ENCODE results near the gene NCBP2.

Gene NCBP2

DNA sequence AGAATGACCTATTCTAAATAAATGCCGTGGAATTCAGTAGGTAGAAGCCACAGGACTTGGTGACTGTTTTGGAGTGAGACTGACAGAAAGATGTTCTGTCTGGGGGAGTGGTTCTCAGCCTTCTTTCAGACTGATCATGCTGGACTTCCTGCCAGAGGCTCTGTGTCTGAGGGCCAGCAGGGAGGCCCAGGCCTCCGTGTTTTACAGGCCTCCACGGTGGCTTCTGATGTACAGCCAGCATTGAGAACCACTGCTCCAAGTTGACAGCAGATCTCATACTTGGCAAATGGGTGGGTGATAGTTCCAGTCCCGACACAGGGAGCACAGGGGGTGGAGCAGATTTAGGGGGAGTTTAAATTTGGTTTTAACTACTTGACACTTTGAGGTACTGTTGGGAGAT, 33.0 kb upstream of the NCBP2 start:
- H3K27me3 Mint-ChIP-seq: peaks cover 6 to 20% of the 10 kb centered on the region in 2 donors
- H3K9me3 Mint-ChIP-seq: no peaks in the 10 kb centered on the region
- ATAC-seq (replicated peaks) (no peak), DNase-seq (no peak)
- H3K27ac Mint-ChIP-seq: peak overlapping the region in 1 of 2 donors; percentile 38
- no peak overlapping the region for H3K4me3 Mint-ChIP-seq
- H3K4me1 Mint-ChIP-seq (ENCODE audit: low read depth in 2 of 2): peaks cover 0 to 3% of the 10 kb centered on the region in 2 donors
- H3K36me3 Mint-ChIP-seq (ENCODE audit: insufficient read depth): peaks cover 5% of the 10 kb centered on the region

DNA sequence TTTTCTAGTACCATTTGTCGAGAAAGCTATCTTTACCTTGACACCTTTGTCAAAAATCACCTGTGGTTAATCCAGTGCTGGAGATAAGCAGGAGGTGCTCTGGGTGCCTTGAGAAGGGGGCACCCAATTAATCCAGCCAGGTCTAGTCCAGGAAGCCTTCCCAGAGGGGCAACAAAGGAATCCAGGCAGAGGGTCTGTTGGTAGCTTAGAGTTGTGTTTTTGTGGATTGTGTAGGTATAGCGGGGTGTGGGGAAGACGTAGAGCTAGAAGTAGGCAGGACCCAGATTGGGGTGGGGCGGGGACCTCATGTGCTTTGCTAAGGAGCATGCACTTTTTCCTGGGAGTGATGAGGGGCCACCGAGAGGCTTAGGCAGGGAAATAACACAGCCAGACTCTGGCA, 32.3 kb upstream of the NCBP2 start:
- Mint-ChIP-seq H3K27me3 (peaks cover 6 to 18% of the 10 kb centered on the region in 2 donors), H3K9me3 (no peaks in the 10 kb centered on the region), H3K27ac (no peak overlapping the region), H3K36me3 (ENCODE audit: insufficient read depth) (peaks cover 6% of the 10 kb centered on the region), H3K4me3 (no peak overlapping the region), H3K4me1 (ENCODE audit: low read depth in 2 of 2) (peaks cover 3 to 7% of the 10 kb centered on the region in 2 donors)
- ATAC-seq (replicated peaks) (no peak), DNase-seq (no peak)

DNA sequence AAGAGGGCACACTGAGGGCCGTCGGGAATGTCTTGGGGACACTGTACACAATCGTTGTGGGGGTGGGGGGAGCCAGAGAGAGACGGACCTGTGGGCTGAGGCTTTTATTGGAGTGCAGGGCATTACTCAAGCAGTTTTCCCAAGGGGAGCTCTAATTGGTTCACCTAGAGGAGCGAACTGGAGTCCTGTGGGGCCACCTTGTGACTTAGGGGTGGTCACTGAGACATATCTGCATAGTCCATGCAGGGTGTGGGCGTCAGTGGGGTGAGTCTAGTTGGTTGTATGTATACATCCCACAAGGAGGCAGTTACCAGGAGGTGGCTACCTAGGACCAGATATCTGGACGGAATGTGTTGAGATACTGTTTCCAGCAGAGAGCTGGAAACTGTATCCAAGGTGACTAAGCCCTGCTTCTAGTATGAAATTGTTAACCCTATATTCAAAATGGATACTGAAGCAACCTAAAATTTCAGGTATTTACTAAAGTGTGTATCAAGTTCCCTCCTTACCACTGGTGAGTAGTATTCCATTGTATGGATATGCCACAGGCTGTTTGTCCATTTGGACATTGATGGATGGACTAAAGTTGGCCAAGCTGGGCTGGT, 28.9 kb upstream of the NCBP2 start:
- no peak overlapping the region for H3K27ac Mint-ChIP-seq
- ATAC-seq (replicated peaks): no peak
- H3K4me3 Mint-ChIP-seq: peak overlapping the region; percentile 78 to 82

GRCh38 chr3:196970547-196971093, 28.3 kb upstream of the NCBP2 start:
- DNase-seq (no peak), ATAC-seq (replicated peaks) (no peak)
- H3K9me3 Mint-ChIP-seq: no peaks in the 10 kb centered on the region
- H3K27ac Mint-ChIP-seq: peak overlapping the region in 1 of 2 donors; percentile 32
- no peaks in the 10 kb centered on the region for H3K27me3 Mint-ChIP-seq
- H3K36me3 Mint-ChIP-seq (ENCODE audit: insufficient read depth): peaks cover 6% of the 10 kb centered on the region
- peak overlapping the region; percentile 78 to 82 for H3K4me3 Mint-ChIP-seq
- H3K4me1 Mint-ChIP-seq (ENCODE audit: low read depth in 2 of 2): peaks cover 3 to 9% of the 10 kb centered on the region in 2 donors

More for the DNA sequence above, 28.9 kb upstream of the NCBP2 start:
- no peak for DNase-seq
- peaks cover 6% of the 10 kb centered on the region for H3K36me3 Mint-ChIP-seq (ENCODE audit: insufficient read depth)
- H3K4me1 Mint-ChIP-seq (ENCODE audit: low read depth in 2 of 2): peaks cover 3 to 9% of the 10 kb centered on the region in 2 donors
- H3K9me3 Mint-ChIP-seq: no peaks in the 10 kb centered on the region
- H3K27me3 Mint-ChIP-seq: no peaks in the 10 kb centered on the region

GRCh38 chr3:196969660-196970546, 27.6 kb upstream of the NCBP2 start:
- Mint-ChIP-seq H3K36me3 (ENCODE audit: insufficient read depth) (peaks cover 6% of the 10 kb centered on the region), H3K4me3 (peak overlapping the region; percentile 78 to 82), H3K27me3 (no peaks in the 10 kb centered on the region), H3K27ac (peak overlapping the region in 1 of 2 donors; percentile 32), H3K9me3 (no peaks in the 10 kb centered on the region), H3K4me1 (ENCODE audit: low read depth in 2 of 2) (peaks cover 3 to 9% of the 10 kb centered on the region in 2 donors)
- ATAC-seq (replicated peaks) (peak; percentile 77), DNase-seq (peak; percentile 48 to 66 (median 53))

- Mint-ChIP-seq H3K9me3 (no peaks in the 10 kb centered on the region), H3K27ac (peak overlapping the region in 1 of 2 donors; percentile 68), H3K4me1 (ENCODE audit: low read depth in 2 of 2) (peaks cover 3 to 9% of the 10 kb centered on the region in 2 donors), H3K36me3 (ENCODE audit: insufficient read depth) (peaks cover 6% of the 10 kb centered on the region), H3K4me3 (peak overlapping the region; percentile 82 to 84), H3K27me3 (no peaks in the 10 kb centered on the region)
- DNase-seq (peak; percentile 13 to 35 (median 32)), ATAC-seq (replicated peaks) (peak; percentile 59)
Measured at GRCh38 chr3:196969134-196969659, 26.9 kb upstream of the NCBP2 start.

DNA sequence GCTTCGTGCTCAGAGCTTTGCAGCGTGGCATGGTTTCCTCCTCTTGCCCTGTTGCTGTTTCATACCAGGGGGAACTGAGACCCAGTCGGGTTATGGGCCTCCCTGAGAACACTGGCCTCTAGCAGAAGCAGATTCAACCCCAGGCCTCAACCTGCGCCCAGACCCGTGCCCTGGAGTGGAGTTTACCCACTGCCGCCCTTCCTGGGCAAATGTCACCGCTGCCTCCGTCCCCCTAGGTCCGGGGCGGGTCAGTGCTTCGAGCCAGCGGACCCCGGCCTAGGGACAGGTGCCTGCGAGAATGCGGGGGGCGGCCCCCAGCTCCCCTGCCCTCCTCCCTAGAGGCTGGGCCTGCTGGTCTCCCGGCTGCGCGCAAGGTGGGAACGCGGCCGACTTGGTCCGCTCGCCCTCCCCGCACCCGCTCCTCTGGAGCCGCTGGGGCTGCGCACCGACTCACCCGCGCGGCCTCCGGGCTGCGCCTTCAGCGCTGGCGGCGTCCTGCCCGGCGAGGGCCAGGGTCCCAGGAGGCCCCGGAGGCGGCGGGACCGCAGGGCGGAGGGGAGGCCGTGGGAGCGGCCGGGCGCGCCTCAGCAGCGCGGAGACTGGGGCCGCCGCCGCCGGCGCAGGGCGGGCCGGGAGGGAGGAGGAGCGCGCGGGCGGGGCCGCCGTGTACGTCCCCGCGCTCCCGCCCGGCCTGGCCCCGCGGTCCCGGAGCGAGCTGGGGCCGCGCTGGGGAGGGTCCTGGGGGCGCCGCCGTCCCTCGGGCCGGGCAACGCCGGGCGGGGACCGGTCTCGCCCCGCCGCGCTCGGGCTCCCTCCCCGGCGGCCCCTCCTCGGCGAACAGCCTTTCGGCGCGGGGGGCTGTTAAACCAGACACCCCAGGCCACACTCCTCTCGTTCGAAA, 26.2 kb upstream of the NCBP2 start, which contains the start of gene PIGZ:
Gene PIGZ, minus strand, starts transcription at position 601 of the 901 bp plus-strand sequence. CDS start 16,802 bp downstream, outside the sequence.
- Mint-ChIP-seq H3K4me3 (peak within 1 kb of the TSS; percentile 82 to 84), H3K27me3 (no peaks in the 10 kb centered on the region), H3K9me3 (no peaks in the 10 kb centered on the region), H3K36me3 (ENCODE audit: insufficient read depth) (peaks cover 6% of the 10 kb centered on the region), H3K4me1 (ENCODE audit: low read depth in 2 of 2) (peaks cover 3 to 9% of the 10 kb centered on the region in 2 donors), H3K27ac (peak within 1 kb of the TSS in 1 of 2 donors; percentile 68)
- DNase-seq: peak in 2 of 3 experiments; percentile 16 to 17
- ATAC-seq (replicated peaks): peak; percentile 67

DNA sequence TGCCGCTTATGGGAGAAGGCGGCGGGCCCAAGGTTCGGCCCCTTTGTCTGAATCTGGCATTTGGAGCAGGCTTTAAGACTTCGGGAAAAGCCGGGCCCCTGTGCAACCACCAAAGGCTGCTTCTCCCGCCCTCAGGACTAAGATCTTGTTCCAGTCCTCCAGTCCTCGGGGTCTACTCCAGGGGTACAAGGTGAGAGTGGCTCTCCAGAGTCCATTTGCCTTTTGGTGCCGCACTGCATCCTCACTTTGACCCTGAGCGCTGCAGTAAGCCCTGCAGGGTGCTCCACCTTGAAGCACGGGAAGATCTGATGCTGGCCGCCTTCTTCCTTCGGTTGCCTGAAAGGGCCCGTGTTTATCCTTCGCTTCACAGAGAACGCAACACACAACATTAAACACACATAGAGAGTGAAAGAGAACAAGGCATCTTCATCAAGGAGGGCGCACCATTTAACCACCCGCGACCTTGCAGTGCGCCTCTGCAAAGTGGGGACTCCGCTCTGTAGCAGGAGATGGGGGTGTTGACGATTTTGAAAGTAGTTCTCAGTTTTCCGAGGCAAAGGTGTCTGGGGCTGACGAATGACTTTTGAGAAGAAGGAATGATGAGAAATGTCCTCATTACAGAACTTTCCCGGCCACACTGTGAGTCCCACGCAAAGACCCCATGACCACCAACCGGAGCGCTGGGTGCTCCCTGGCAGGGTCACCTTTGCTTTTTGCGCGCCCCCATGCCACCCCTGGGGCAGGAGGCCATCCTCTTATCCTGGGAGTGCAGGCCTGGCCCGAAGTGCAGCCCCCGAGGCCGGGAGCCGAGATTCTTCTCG, 25.3 kb upstream of the NCBP2 start:
- Mint-ChIP-seq H3K4me1 (ENCODE audit: low read depth in 2 of 2) (peaks cover 3 to 9% of the 10 kb centered on the region in 2 donors), H3K4me3 (peak overlapping the region; percentile 52 to 82), H3K9me3 (no peaks in the 10 kb centered on the region), H3K27ac (no peak overlapping the region), H3K27me3 (no peaks in the 10 kb centered on the region), H3K36me3 (ENCODE audit: insufficient read depth) (peaks cover 6% of the 10 kb centered on the region)
- ATAC-seq (replicated peaks) (no peak), DNase-seq (no peak)

- DNase-seq: no peak
- Mint-ChIP-seq H3K4me3 (peak overlapping the region; percentile 42 to 46), H3K27ac (peak overlapping the region in 1 of 2 donors; percentile 49), H3K36me3 (ENCODE audit: insufficient read depth) (peaks cover 6% of the 10 kb centered on the region), H3K4me1 (ENCODE audit: low read depth in 2 of 2) (peaks cover 3 to 9% of the 10 kb centered on the region in 2 donors), H3K27me3 (no peaks in the 10 kb centered on the region), H3K9me3 (no peaks in the 10 kb centered on the region)
- ATAC-seq (replicated peaks): no peak
Measured at GRCh38 chr3:196966526-196967401, 24.4 kb upstream of the NCBP2 start.

DNA sequence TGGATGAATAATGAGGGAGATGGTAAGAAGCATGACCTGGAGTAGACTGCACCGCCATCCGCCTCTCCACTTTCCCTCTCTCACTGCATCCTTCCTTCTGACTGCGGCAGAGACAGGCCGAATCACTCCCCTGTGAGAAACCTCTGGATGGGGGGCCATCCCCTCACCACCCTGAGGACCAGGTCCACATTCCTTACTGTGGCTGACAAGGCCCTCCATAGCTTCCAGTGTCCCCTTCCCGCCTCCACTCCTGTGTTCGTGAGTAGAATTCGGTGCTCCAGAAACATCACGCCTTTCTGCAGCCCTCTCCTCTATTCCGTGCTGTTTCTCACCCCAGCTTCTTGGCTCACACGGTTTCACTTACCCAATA, 23.5 kb upstream of the NCBP2 start:
- Mint-ChIP-seq H3K36me3 (ENCODE audit: insufficient read depth) (peaks cover 5% of the 10 kb centered on the region), H3K4me1 (ENCODE audit: low read depth in 2 of 2) (peaks cover 3 to 9% of the 10 kb centered on the region in 2 donors), H3K4me3 (no peak overlapping the region), H3K27ac (no peak overlapping the region), H3K9me3 (no peaks in the 10 kb centered on the region), H3K27me3 (no peaks in the 10 kb centered on the region)
- no peak for ATAC-seq (replicated peaks)
- DNase-seq: no peak

DNA sequence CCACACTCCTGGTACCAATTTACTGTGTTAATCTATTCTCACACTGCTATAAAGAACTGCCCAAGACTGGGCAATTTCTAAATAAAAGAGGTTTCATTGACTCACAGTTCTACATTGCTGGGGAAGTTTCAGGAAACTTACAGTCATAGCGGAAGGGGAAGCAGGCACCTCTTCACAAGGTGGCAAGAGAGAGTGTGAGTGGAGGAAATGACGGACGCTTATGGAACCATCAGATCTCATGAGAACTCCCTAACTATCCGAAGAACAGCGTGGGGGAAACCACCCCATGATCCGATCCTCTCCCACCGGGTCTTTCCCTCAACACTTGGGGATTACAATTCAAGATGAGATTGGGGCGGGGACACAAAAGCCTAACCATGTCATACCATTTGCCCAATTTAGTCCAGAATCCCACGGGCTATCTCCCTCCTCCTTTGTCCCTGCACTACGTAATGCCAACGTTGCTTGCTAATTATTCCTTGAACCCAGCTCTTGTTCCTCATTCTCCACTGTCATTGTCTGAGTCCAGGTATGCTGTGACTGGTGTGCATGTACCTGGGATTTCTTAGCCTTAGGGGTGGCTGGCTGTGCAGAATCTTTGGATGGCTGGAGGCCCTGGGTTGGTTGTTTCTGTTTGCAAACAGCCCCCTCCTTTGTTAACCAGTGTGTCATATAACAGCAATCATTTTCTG, 22.9 kb upstream of the NCBP2 start:
- no peaks in the 10 kb centered on the region for H3K36me3 Mint-ChIP-seq (ENCODE audit: insufficient read depth)
- H3K9me3 Mint-ChIP-seq: no peaks in the 10 kb centered on the region
- no peaks in the 10 kb centered on the region for H3K27me3 Mint-ChIP-seq
- H3K27ac Mint-ChIP-seq: no peak overlapping the region
- ATAC-seq (replicated peaks) (no peak), DNase-seq (no peak)
- H3K4me1 Mint-ChIP-seq (ENCODE audit: low read depth in 2 of 2): peaks cover 3 to 7% of the 10 kb centered on the region in 2 donors
- no peak overlapping the region for H3K4me3 Mint-ChIP-seq
